Measurements from ENCODE around the gene ARHGAP45.

ARHGAP45 gene

DNA sequence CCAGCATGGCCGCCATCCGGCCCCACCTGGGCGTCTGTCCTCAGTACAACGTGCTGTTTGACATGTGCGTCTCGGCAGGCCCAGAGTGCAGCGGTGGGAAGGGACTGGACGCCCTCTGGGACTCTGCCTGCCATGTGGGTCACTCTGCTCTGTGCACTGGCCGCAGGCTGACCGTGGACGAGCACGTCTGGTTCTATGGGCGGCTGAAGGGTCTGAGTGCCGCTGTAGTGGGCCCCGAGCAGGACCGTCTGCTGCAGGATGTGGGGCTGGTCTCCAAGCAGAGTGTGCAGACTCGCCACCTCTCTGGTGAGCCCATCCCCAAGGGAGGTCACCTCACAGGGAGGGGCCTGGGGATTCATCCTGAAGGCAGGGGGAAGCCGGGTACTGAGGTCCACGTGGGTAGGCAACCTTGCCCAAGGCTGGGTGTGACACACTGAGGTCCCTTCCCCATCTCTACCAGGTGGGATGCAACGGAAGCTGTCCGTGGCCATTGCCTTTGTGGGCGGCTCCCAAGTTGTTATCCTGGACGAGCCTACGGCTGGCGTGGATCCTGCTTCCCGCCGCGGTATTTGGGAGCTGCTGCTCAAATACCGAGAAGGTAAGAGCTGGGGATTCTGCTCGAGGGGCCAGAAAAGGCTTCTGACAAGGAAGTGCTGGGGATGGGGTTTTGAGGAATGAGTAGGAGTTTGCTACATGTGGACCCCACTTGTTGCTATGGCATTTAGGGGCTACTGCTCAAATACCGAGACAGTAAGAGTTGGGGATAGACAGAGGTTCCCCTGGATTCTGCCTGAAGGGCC is 15.8 kb upstream of the ARHGAP45 start:
- WGBS = 89% methylated on average over 31 of the region's 31 CpGs
- peaks cover 2 to 63% of the 10 kb centered on the region in 2 experiments for H3K36me3 ChIP-seq (ENCODE audit: control insufficient read depth in 1 of 2, insufficient read depth in 2 of 2, low read depth in 1 of 2, low read length in 2 of 2)
- no peak overlapping the region for H4K8ac ChIP-seq (ENCODE audit: low read length)
- H3K23ac ChIP-seq (ENCODE audit: low read length in 2 of 2) = no peak overlapping the region
- H3K4me1 ChIP-seq (ENCODE audit: control insufficient read depth, insufficient read depth, low read depth, low read length) = peaks cover 2% of the 10 kb centered on the region
- H3K4me3 ChIP-seq (ENCODE audit: insufficient read depth in 1 of 2, low read depth in 1 of 2, low read length in 2 of 2) = no peak overlapping the region
- DNase-seq = no peak
- no peak overlapping the region for H3K27ac ChIP-seq (ENCODE audit: low read length, poor library complexity, severe bottlenecking)
- H3K18ac ChIP-seq (ENCODE audit: low read depth in 1 of 2, low read length in 2 of 2) = no peak overlapping the region
- no peak overlapping the region for H2BK12ac ChIP-seq (ENCODE audit: low read length in 2 of 2)
- no peaks in the 10 kb centered on the region for H3K79me1 ChIP-seq (replicated peaks; ENCODE audit: low read length, poor library complexity, severe bottlenecking)
- H3K27me3 ChIP-seq (ENCODE audit: control insufficient read depth in 1 of 2, insufficient read depth in 1 of 2, low read length in 2 of 2) = no peaks in the 10 kb centered on the region
- peaks cover 5% of the 10 kb centered on the region for H3K9me3 ChIP-seq (ENCODE audit: control insufficient read depth, low read length)
- H2BK120ac ChIP-seq (ENCODE audit: low read depth, low read length) = no peak overlapping the region
- H2AFZ ChIP-seq (ENCODE audit: low read depth, low read length) = no peak overlapping the region
- no peak overlapping the region for H3K4me2 ChIP-seq (ENCODE audit: low read length, poor library complexity, severe bottlenecking)
- H2AK5ac ChIP-seq (ENCODE audit: low read length, severe bottlenecking) = no peak overlapping the region
- peak overlapping the region; percentile 7 for H4K91ac ChIP-seq (ENCODE audit: low read length)
- H3K4ac ChIP-seq (ENCODE audit: low read depth in 1 of 2, low read length in 2 of 2) = no peak overlapping the region
- no peak overlapping the region for H3K14ac ChIP-seq (ENCODE audit: low read length in 2 of 2)
- H2BK5ac ChIP-seq (ENCODE audit: low read depth, low read length, poor library complexity, severe bottlenecking) = no peak overlapping the region
- H3K9ac ChIP-seq (ENCODE audit: low read length) = no peak overlapping the region
- H2BK15ac ChIP-seq (ENCODE audit: low read depth, poor library complexity, severe bottlenecking) = no peak overlapping the region

DNA sequence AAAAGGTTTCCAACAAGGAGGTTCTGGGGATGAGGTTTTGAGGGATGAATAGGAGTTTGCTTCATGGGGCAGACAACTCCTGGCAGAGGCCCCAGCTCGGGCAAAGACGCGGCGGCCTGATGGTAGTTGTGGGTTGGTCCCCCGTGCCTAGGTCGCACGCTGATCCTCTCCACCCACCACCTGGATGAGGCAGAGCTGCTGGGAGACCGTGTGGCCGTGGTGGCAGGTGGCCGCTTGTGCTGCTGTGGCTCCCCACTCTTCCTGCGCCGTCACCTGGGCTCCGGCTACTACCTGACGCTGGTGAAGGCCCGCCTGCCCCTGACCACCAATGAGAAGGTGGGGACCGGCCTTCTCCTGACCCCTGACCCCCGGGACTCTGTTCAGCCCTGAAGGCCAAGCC is 15.2 kb upstream of the ARHGAP45 start:
- Histone ChIP-seq H3K14ac (ENCODE audit: low read length in 2 of 2) (no peak overlapping the region), H3K27me3 (ENCODE audit: control insufficient read depth in 1 of 2, insufficient read depth in 1 of 2, low read length in 2 of 2) (no peaks in the 10 kb centered on the region), H4K8ac (ENCODE audit: low read length) (no peak overlapping the region), H3K4me2 (ENCODE audit: low read length, poor library complexity, severe bottlenecking) (no peak overlapping the region), H4K91ac (ENCODE audit: low read length) (no peak overlapping the region), H3K18ac (ENCODE audit: low read depth in 1 of 2, low read length in 2 of 2) (no peak overlapping the region), H3K79me1 (replicated peaks; ENCODE audit: low read length, poor library complexity, severe bottlenecking) (no peaks in the 10 kb centered on the region), H3K9me3 (ENCODE audit: control insufficient read depth, low read length) (peaks cover 11% of the 10 kb centered on the region), H3K27ac (ENCODE audit: low read length, poor library complexity, severe bottlenecking) (no peak overlapping the region), H3K4me3 (ENCODE audit: insufficient read depth in 1 of 2, low read depth in 1 of 2, low read length in 2 of 2) (no peak overlapping the region), H3K36me3 (ENCODE audit: control insufficient read depth in 1 of 2, insufficient read depth in 2 of 2, low read depth in 1 of 2, low read length in 2 of 2) (peaks cover 8 to 63% of the 10 kb centered on the region in 2 experiments), H2BK15ac (ENCODE audit: low read depth, poor library complexity, severe bottlenecking) (no peak overlapping the region), H2BK12ac (ENCODE audit: low read length in 2 of 2) (no peak overlapping the region), H3K4me1 (ENCODE audit: control insufficient read depth, insufficient read depth, low read depth, low read length) (peaks cover 2% of the 10 kb centered on the region), H2AK5ac (ENCODE audit: low read length, severe bottlenecking) (no peak overlapping the region), H3K4ac (ENCODE audit: low read depth in 1 of 2, low read length in 2 of 2) (no peak overlapping the region), H2AFZ (ENCODE audit: low read depth, low read length) (no peak overlapping the region), H3K9ac (ENCODE audit: low read length) (no peak overlapping the region), H2BK5ac (ENCODE audit: low read depth, low read length, poor library complexity, severe bottlenecking) (no peak overlapping the region), H2BK120ac (ENCODE audit: low read depth, low read length) (no peak overlapping the region), H3K23ac (ENCODE audit: low read length in 2 of 2) (no peak overlapping the region)
- no peak for DNase-seq
- WGBS = 93% methylated on average over 17 of the region's 17 CpGs

DNA sequence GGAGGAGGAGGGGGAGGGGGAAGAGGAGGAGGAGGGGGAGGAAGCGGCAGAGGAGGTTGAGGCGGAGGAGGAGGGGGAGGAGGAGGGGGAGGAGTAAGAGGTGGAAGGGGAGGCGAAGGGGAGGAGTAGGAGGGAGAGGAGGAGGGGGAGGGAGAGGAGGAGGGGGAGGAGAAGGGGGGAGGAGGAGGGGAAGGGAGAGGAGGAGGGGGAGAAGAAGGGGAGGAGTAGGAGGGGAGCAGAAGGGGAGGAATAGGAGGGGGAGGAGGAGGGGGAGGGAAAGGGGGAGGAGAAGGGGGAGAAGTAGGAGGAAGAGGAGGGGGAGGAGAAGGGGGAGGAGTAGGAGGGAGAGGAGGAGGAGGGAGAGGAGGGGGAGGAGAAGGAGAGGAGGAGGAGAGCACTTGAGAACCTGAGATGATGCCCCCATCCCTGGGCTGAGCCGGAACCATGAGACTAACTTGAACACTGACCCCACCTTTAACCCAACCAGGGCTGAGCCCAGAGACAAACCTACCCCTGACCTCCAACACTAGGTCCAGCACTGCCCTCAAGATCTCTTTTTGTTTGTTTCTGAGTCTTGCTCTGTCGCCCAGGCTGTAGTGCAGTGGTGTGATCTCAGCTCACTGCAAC is 14.5 kb upstream of the ARHGAP45 start:
- Histone ChIP-seq H2BK12ac (ENCODE audit: low read length in 2 of 2) (no peak overlapping the region), H3K4me3 (ENCODE audit: insufficient read depth in 1 of 2, low read depth in 1 of 2, low read length in 2 of 2) (no peak overlapping the region), H2BK120ac (ENCODE audit: low read depth, low read length) (no peak overlapping the region), H2BK5ac (ENCODE audit: low read depth, low read length, poor library complexity, severe bottlenecking) (no peak overlapping the region), H3K23ac (ENCODE audit: low read length in 2 of 2) (no peak overlapping the region), H3K4me1 (ENCODE audit: control insufficient read depth, insufficient read depth, low read depth, low read length) (peaks cover under 1% of the 10 kb centered on the region), H3K4ac (ENCODE audit: low read depth in 1 of 2, low read length in 2 of 2) (no peak overlapping the region), H3K79me1 (replicated peaks; ENCODE audit: low read length, poor library complexity, severe bottlenecking) (no peaks in the 10 kb centered on the region), H3K4me2 (ENCODE audit: low read length, poor library complexity, severe bottlenecking) (no peak overlapping the region), H2AK5ac (ENCODE audit: low read length, severe bottlenecking) (no peak overlapping the region), H2AFZ (ENCODE audit: low read depth, low read length) (no peak overlapping the region), H3K9ac (ENCODE audit: low read length) (no peak overlapping the region), H3K18ac (ENCODE audit: low read depth in 1 of 2, low read length in 2 of 2) (no peak overlapping the region), H3K14ac (ENCODE audit: low read length in 2 of 2) (no peak overlapping the region), H3K36me3 (ENCODE audit: control insufficient read depth in 1 of 2, insufficient read depth in 2 of 2, low read depth in 1 of 2, low read length in 2 of 2) (peaks cover 13 to 62% of the 10 kb centered on the region in 2 experiments), H2BK15ac (ENCODE audit: low read depth, poor library complexity, severe bottlenecking) (no peak overlapping the region), H3K27ac (ENCODE audit: low read length, poor library complexity, severe bottlenecking) (no peak overlapping the region), H4K91ac (ENCODE audit: low read length) (no peak overlapping the region), H3K27me3 (ENCODE audit: control insufficient read depth in 1 of 2, insufficient read depth in 1 of 2, low read length in 2 of 2) (no peaks in the 10 kb centered on the region), H3K9me3 (ENCODE audit: control insufficient read depth, low read length) (peaks cover 18% of the 10 kb centered on the region), H4K8ac (ENCODE audit: low read length) (no peak overlapping the region)
- 87% methylated on average over 4 of the region's 5 CpGs for WGBS
- no peak for DNase-seq

DNA sequence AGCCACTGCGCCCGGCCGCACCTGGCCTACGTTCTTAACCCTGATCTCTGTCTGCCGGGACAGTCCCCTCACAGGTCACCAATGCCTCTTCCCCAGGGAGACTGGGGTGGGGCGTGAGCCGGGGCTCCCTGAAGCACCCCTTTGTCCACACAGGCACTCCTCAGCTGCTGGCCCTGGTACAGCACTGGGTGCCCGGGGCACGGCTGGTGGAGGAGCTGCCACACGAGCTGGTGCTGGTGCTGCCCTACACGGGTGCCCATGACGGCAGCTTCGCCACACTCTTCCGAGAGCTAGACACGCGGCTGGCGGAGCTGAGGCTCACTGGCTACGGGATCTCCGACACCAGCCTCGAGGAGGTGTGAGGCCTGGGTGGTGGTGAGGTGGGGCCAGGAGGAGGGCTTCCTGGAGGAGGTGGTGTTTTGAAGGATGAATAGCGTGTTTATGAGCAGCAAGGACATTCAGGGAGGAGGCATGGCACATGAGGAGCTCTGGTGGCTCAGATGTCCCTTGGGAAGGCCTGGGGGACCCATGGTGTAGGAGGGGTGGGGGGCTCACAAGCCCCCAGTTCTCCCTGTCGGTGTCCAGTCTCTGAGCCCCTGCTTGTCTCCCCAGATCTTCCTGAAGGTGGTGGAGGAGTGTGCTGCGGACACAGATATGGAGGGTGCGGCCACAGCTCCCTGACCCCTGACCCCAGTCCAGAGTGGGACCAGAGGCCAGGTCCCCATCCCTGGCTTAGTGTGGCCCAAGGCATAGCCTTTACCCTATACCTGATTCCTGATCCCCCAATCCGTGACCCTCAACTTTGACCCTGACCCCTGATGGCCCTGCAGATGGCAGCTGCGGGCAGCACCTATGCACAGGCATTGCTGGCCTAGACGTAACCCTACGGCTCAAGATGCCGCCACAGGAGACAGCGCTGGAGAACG is 13.5 kb upstream of the ARHGAP45 start:
- Histone ChIP-seq H2AFZ (ENCODE audit: low read depth, low read length) (no peak overlapping the region), H3K18ac (ENCODE audit: low read depth in 1 of 2, low read length in 2 of 2) (no peak overlapping the region), H3K4ac (ENCODE audit: low read depth in 1 of 2, low read length in 2 of 2) (no peak overlapping the region), H3K14ac (ENCODE audit: low read length in 2 of 2) (no peak overlapping the region), H3K4me2 (ENCODE audit: low read length, poor library complexity, severe bottlenecking) (no peak overlapping the region), H3K9ac (ENCODE audit: low read length) (no peak overlapping the region), H3K36me3 (ENCODE audit: control insufficient read depth in 1 of 2, insufficient read depth in 2 of 2, low read depth in 1 of 2, low read length in 2 of 2) (peaks cover 13 to 62% of the 10 kb centered on the region in 2 experiments), H3K27ac (ENCODE audit: low read length, poor library complexity, severe bottlenecking) (no peak overlapping the region), H3K4me1 (ENCODE audit: control insufficient read depth, insufficient read depth, low read depth, low read length) (no peaks in the 10 kb centered on the region), H2BK12ac (ENCODE audit: low read length in 2 of 2) (no peak overlapping the region), H4K8ac (ENCODE audit: low read length) (no peak overlapping the region), H2BK15ac (ENCODE audit: low read depth, poor library complexity, severe bottlenecking) (no peak overlapping the region), H3K9me3 (ENCODE audit: control insufficient read depth, low read length) (peaks cover 27% of the 10 kb centered on the region), H4K91ac (ENCODE audit: low read length) (no peak overlapping the region), H2BK5ac (ENCODE audit: low read depth, low read length, poor library complexity, severe bottlenecking) (no peak overlapping the region), H3K23ac (ENCODE audit: low read length in 2 of 2) (no peak overlapping the region), H3K27me3 (ENCODE audit: control insufficient read depth in 1 of 2, insufficient read depth in 1 of 2, low read length in 2 of 2) (no peaks in the 10 kb centered on the region), H3K79me1 (replicated peaks; ENCODE audit: low read length, poor library complexity, severe bottlenecking) (no peaks in the 10 kb centered on the region), H2AK5ac (ENCODE audit: low read length, severe bottlenecking) (no peak overlapping the region), H3K4me3 (ENCODE audit: insufficient read depth in 1 of 2, low read depth in 1 of 2, low read length in 2 of 2) (no peak overlapping the region), H2BK120ac (ENCODE audit: low read depth, low read length) (no peak overlapping the region)
- WGBS = 91% methylated on average over 31 of the region's 31 CpGs
- no peak for DNase-seq

Data from mesenchymal stem cell (in vitro differentiated cells and primary cell).